Panc1 (cell line): ENCODE results near the gene C1S. TPM values are rescaled to one million over a fixed set of nuclear protein-coding genes. Genes with fewer than 3 reads are reported as not detected.

ENCODE experiments used
- ATAC-seq: fragments of 200-7000 bp; cut with Tn5 transposase; 2 replicates; pipeline ENCODE4 v1.9.1; 2020; ENCODE audit warnings: mild to moderate bottlenecking, moderate library complexity
- BruUV-seq: library from RNA; stranded (reverse); fragments of 400-500 nt; replicated peaks from 2 replicates; lab custom pipeline; 2021; lab: Mats Ljungman, UMichigan
- CTCF ChIA-PET: fragments of 300-600 bp; sonication (Branson Sonifier 250); formaldehyde crosslinking; loops from one replicate; lab custom pipeline; 2022; ENCODE audit warnings: antibody characterized with exemption; lab: Charles Lee
- POLR2A ChIA-PET: fragments of 300-600 bp; sonication (Branson Sonifier 250); formaldehyde crosslinking; loops from one replicate; lab custom pipeline; 2022; ENCODE audit warnings: antibody characterized with exemption; lab: Charles Lee
- DNase-seq: peaks from one replicate; pipeline ENCODE4 v3.0.0-alpha.2; 2010; ENCODE audit warnings: low read depth, low spot score
- H3K27ac ChIP-seq: 2 replicates; pipeline ENCODE4 v1.5.1; 2011; ENCODE audit warnings: mild to moderate bottlenecking, low read length, inconsistent platforms
- H3K27me3 ChIP-seq: fragments of 200-500 bp; sonication (Bioruptor generic); 2 replicates; pipeline ENCODE4 v1.6.0; 2014; ENCODE audit warnings: low read length, inconsistent platforms; ENCODE audit not compliant: control insufficient read depth, insufficient read depth
- H3K36me3 ChIP-seq: fragments of 200-500 bp; sonication (Bioruptor generic); 2 replicates; pipeline ENCODE4 v1.5.1; 2014; ENCODE audit warnings: inconsistent platforms, mild to moderate bottlenecking, low read length, moderate library complexity; ENCODE audit not compliant: control insufficient read depth, insufficient read depth
- H3K4me1 ChIP-seq: 2 replicates; pipeline ENCODE4 v1.5.1; 2011; ENCODE audit warnings: inconsistent platforms, mild to moderate bottlenecking, low read length, moderate library complexity; ENCODE audit not compliant: control insufficient read depth, insufficient read depth
- H3K4me3 ChIP-seq, 2 experiments: 2 replicates each; pipeline ENCODE4 v1.5.1; 2011 to 2012; ENCODE audit warnings: low read depth in 2 of 2, low read length in 2 of 2, mild to moderate bottlenecking in 2 of 2, inconsistent platforms in 1 of 2, moderate library complexity in 1 of 2
- H3K9me3 ChIP-seq: fragments of 200-500 bp; sonication (Bioruptor generic); 2 replicates; pipeline ENCODE4 v1.5.1; 2014; ENCODE audit warnings: low read depth, mild to moderate bottlenecking, inconsistent platforms, low read length, moderate library complexity; ENCODE audit not compliant: control insufficient read depth, insufficient read depth
- POLR2AphosphoS5 ChIP-seq: IDR thresholded peaks from 2 replicates; pipeline ENCODE4 v1.6.1; 2012; ENCODE audit warnings: mild to moderate bottlenecking, low read depth, low read length, moderate library complexity
- REST ChIP-seq, 2 experiments: IDR thresholded peaks; 2 replicates each; pipeline ENCODE4 v1.6.1; 2011 to 2012; ENCODE audit warnings: low read depth in 2 of 2, control low read depth in 1 of 2, low read length in 1 of 2, mild to moderate bottlenecking in 1 of 2, moderate library complexity in 1 of 2; ENCODE audit not compliant: insufficient read depth in 1 of 2
- SIN3A ChIP-seq: IDR thresholded peaks from 2 replicates; pipeline ENCODE4 v1.6.1; 2012; ENCODE audit warnings: low read depth, mild to moderate bottlenecking, low read length, moderate library complexity, borderline replicate concordance; ENCODE audit not compliant: insufficient read depth
- TCF7L2 ChIP-seq: IDR thresholded peaks from 2 replicates; pipeline ENCODE4 v1.6.1; 2011; ENCODE audit warnings: mild to moderate bottlenecking, low read depth, low read length, inconsistent platforms
- in situ Hi-C: cut with HindIII; loops from 2 replicates; pipeline ENCODE4 v1.10.0; 2016; ENCODE audit warnings: low sequenced_read_pairs, low pct_unique_long_range_greater_than_20kb
- intact Hi-C: fragments of 100-400 bp; cut with micrococcal nuclease; formaldehyde crosslinking; loops from one replicate; pipeline ENCODE4 v1.10.0; 2022; ENCODE audit not compliant: unreplicated experiment
- total RNA-seq: library from RNA; stranded (reverse); gene quantifications from one replicate; pipeline ENCODE4 v1.2.1, GENCODE V29; 2021; ENCODE audit not compliant: unreplicated experiment
- TF ChIP-seq, protein P1 (sequence below): fragments of 450-650 bp; IDR thresholded peaks from 2 replicates; pipeline ENCODE4 v1.5.1; 2017; ENCODE audit warnings: mild to moderate bottlenecking

C1S gene
- total RNA-seq, 1 experiment from 2014 or later, result 1.8 TPM

GRCh38 chr12:7101694-7102131 is 41.2 kb downstream of the C1S start:
- intact Hi-C loops (no loop called here), in situ Hi-C loops (no loop called here)
- H3K4me1 ChIP-seq, result no peaks in the 10 kb centered on the region
- DNase-seq (no peak), ATAC-seq (no peak)
- no TSS peak for BruUV-seq
- no peaks in the 10 kb centered on the region for H3K36me3 ChIP-seq
- H3K27me3 ChIP-seq, result no peaks in the 10 kb centered on the region
- POLR2A ChIA-PET, result no interaction called here
- no peak overlapping the region for H3K27ac ChIP-seq
- H3K4me3 ChIP-seq, result no peak overlapping the region
- peaks cover 7% of the 10 kb centered on the region; the same call in 1 of the 2 replicates for H3K9me3 ChIP-seq
- CTCF ChIA-PET, result no interaction called here
- TF ChIP-seq TCF7L2 (no peak), SIN3A (no peak), POLR2AphosphoS5 (no peak), REST (IDR thresholded peaks at IDR 0.05; ENCODE audit: insufficient read depth in 1 of 2, low read depth in 2 of 2, low read length in 1 of 2) (no peak)
- TF ChIP-seq, protein P1, sequence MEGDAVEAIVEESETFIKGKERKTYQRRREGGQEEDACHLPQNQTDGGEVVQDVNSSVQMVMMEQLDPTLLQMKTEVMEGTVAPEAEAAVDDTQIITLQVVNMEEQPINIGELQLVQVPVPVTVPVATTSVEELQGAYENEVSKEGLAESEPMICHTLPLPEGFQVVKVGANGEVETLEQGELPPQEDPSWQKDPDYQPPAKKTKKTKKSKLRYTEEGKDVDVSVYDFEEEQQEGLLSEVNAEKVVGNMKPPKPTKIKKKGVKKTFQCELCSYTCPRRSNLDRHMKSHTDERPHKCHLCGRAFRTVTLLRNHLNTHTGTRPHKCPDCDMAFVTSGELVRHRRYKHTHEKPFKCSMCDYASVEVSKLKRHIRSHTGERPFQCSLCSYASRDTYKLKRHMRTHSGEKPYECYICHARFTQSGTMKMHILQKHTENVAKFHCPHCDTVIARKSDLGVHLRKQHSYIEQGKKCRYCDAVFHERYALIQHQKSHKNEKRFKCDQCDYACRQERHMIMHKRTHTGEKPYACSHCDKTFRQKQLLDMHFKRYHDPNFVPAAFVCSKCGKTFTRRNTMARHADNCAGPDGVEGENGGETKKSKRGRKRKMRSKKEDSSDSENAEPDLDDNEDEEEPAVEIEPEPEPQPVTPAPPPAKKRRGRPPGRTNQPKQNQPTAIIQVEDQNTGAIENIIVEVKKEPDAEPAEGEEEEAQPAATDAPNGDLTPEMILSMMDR, result no peak

DNA sequence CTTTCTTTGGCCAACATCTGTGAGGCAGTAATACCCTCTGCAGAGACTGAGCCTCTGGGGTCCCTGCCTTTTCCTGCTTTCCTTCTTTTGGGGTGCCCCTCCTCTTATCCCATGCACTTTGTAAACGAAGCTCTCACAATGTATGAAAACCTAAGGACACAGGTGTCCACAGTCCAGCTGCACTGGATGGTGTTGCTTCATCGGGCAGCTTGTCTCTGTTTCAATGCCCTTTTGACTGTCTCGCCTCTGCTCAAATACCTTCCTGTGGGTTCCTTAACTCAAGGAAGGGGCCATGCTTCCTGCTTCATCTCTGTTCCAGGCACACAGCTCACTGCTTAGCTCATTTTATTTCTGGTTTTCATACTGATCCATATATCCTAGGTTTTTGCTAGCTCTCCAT is 42.1 kb downstream of the C1S start:
- intact Hi-C loops (no loop called here), in situ Hi-C loops (no loop called here)
- Histone ChIP-seq H3K4me1 (no peaks in the 10 kb centered on the region), H3K36me3 (no peaks in the 10 kb centered on the region), H3K4me3 (no peak overlapping the region), H3K9me3 (peaks cover 7% of the 10 kb centered on the region; the same call in 1 of the 2 replicates), H3K27ac (no peak overlapping the region), H3K27me3 (no peaks in the 10 kb centered on the region)
- ChIA-PET POLR2A (no interaction called here), CTCF (no interaction called here)
- TF ChIP-seq REST (IDR thresholded peaks at IDR 0.05; ENCODE audit: insufficient read depth in 1 of 2, low read depth in 2 of 2, low read length in 1 of 2) (no peak), TCF7L2 (no peak), SIN3A (no peak), POLR2AphosphoS5 (no peak)
- TF ChIP-seq, protein P1, result no peak
- ATAC-seq (no peak), DNase-seq (no peak)
- TSS peak; percentile 12 for BruUV-seq
